ENCODE measurements around the gene TSPAN12.

Gene TSPAN12

DNA sequence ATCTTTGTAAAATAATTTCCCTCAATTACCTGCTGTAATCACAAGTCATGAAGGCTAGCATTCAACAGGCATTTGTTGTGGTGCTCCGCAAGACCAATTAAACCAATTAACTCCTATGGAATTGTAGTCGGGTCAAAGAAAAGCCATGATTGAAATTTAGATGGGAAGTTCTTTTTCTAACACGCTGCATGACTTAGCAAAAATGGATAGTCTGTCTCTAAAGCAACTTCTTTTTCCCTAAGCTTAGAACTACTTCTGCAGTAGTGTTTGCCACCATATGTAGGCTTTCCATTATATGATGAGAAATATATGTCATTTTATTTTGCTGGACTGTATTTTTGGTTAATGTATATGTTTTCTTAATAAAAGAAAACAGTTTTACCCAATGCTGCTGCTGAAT, 119.1 kb downstream of the TSPAN12 start:
- H3K4me3 ChIP-seq (ENCODE audit: low read depth, low read length): no peak overlapping the region
- no peak for DNase-seq (ENCODE audit: low read depth)
- TF ChIP-seq, protein P1, sequence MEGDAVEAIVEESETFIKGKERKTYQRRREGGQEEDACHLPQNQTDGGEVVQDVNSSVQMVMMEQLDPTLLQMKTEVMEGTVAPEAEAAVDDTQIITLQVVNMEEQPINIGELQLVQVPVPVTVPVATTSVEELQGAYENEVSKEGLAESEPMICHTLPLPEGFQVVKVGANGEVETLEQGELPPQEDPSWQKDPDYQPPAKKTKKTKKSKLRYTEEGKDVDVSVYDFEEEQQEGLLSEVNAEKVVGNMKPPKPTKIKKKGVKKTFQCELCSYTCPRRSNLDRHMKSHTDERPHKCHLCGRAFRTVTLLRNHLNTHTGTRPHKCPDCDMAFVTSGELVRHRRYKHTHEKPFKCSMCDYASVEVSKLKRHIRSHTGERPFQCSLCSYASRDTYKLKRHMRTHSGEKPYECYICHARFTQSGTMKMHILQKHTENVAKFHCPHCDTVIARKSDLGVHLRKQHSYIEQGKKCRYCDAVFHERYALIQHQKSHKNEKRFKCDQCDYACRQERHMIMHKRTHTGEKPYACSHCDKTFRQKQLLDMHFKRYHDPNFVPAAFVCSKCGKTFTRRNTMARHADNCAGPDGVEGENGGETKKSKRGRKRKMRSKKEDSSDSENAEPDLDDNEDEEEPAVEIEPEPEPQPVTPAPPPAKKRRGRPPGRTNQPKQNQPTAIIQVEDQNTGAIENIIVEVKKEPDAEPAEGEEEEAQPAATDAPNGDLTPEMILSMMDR (IDR thresholded peaks at IDR 0.05; ENCODE audit: control insufficient read depth, extremely low read depth, insufficient read depth): no peak
